Activated T-helper 17 cell treated with anti-CD3 and anti-CD28 coated beads, Interleukin-2, amount 50 U/mL, for 72 hours (primary cell): Measurements from ENCODE around the gene SNRNP40. TPM values are rescaled to one million over a fixed set of nuclear protein-coding genes. Genes with fewer than 3 reads are reported as not detected.

Source experiments
- ATAC-seq: fragments of 150-1000 bp; cut with Tn5 transposase; replicated peaks from 2 replicates; pipeline ENCODE4 v1.10.0; 2021; ENCODE audit warnings: mild to moderate bottlenecking, moderate library complexity
- H3K27ac Mint-ChIP-seq: one replicate; pipeline ENCODE4 v1.8.0; 2022; ENCODE audit warnings: mixed read lengths
- H3K27me3 Mint-ChIP-seq: one replicate; pipeline ENCODE4 v1.8.0; 2022; ENCODE audit warnings: mixed read lengths
- H3K36me3 Mint-ChIP-seq: one replicate; pipeline ENCODE4 v1.8.0; 2022; ENCODE audit warnings: low read depth, mild to moderate bottlenecking, mixed read lengths
- H3K4me1 Mint-ChIP-seq: one replicate; pipeline ENCODE4 v1.8.0; 2022; ENCODE audit warnings: mixed read lengths
- H3K4me3 Mint-ChIP-seq: one replicate; pipeline ENCODE4 v1.8.0; 2022; ENCODE audit warnings: mild to moderate bottlenecking, mixed read lengths
- H3K9me3 Mint-ChIP-seq: one replicate; pipeline ENCODE4 v1.8.0; 2022; ENCODE audit warnings: mixed read lengths
- total RNA-seq, 2 donors: library from RNA; stranded (reverse); gene quantifications; one replicate each; pipeline ENCODE4 v1.2.3, GENCODE V29; 2022

Gene SNRNP40
- 100 to 1,000 TPM in 1 of 2 donors, 10 to 100 TPM in 1; 62.2 to 115 TPM for total RNA-seq

- no peaks in the 10 kb centered on the region for H3K27me3 Mint-ChIP-seq
- peaks cover 24% of the 10 kb centered on the region for H3K4me1 Mint-ChIP-seq
- no peaks in the 10 kb centered on the region for H3K9me3 Mint-ChIP-seq
- H3K36me3 Mint-ChIP-seq = peaks cover 27% of the 10 kb centered on the region
- peak; percentile 98 for ATAC-seq
- no peak within 1 kb of the TSS for H3K27ac Mint-ChIP-seq
- H3K4me3 Mint-ChIP-seq = no peak within 1 kb of the TSS
Observed at GRCh38 chr1:31296486-31297276, at the start of gene SNRNP40, which contains the start of gene ZCCHC17. TSS of gene SNRNP40 (minus strand) at chr1:31296788. CDS start at chr1:31296751, 37 bp downstream. TSS of gene ZCCHC17 (plus strand) at chr1:31297032. CDS start at chr1:31310099, 13,067 bp downstream.

- Mint-ChIP-seq H3K36me3 (peaks cover 60% of the 10 kb centered on the region), H3K27me3 (no peaks in the 10 kb centered on the region), H3K27ac (no peak overlapping the region), H3K4me1 (no peaks in the 10 kb centered on the region), H3K4me3 (no peak overlapping the region), H3K9me3 (no peaks in the 10 kb centered on the region)
- ATAC-seq = no peak
Observed at GRCh38 chr1:31345635-31346034, 49.0 kb upstream of the SNRNP40 start.

- Mint-ChIP-seq H3K27ac (no peak overlapping the region), H3K9me3 (no peaks in the 10 kb centered on the region), H3K36me3 (peaks cover 57% of the 10 kb centered on the region), H3K4me3 (no peak overlapping the region), H3K4me1 (no peaks in the 10 kb centered on the region), H3K27me3 (no peaks in the 10 kb centered on the region)
- ATAC-seq = peak; percentile 49
Observed at GRCh38 chr1:31344503-31344902, 47.9 kb upstream of the SNRNP40 start.

- no peaks in the 10 kb centered on the region for H3K9me3 Mint-ChIP-seq
- no peak for ATAC-seq
- H3K27ac Mint-ChIP-seq = no peak overlapping the region
- no peak overlapping the region for H3K4me3 Mint-ChIP-seq
- no peaks in the 10 kb centered on the region for H3K27me3 Mint-ChIP-seq
- no peaks in the 10 kb centered on the region for H3K4me1 Mint-ChIP-seq
- peaks cover 45% of the 10 kb centered on the region for H3K36me3 Mint-ChIP-seq
Observed at GRCh38 chr1:31336687-31337467, 40.3 kb upstream of the SNRNP40 start.

GRCh38 chr1:31335007-31335406 is 38.4 kb upstream of the SNRNP40 start:
- Mint-ChIP-seq H3K36me3 (peaks cover 42% of the 10 kb centered on the region), H3K4me1 (no peaks in the 10 kb centered on the region), H3K4me3 (no peak overlapping the region), H3K27ac (no peak overlapping the region), H3K9me3 (no peaks in the 10 kb centered on the region), H3K27me3 (no peaks in the 10 kb centered on the region)
- no peak for ATAC-seq

GRCh38 chr1:31327381-31327780 is 30.8 kb upstream of the SNRNP40 start:
- no peaks in the 10 kb centered on the region for H3K9me3 Mint-ChIP-seq

GRCh38 chr1:31326461-31326860 is 29.9 kb upstream of the SNRNP40 start:
- Mint-ChIP-seq H3K4me1 (no peaks in the 10 kb centered on the region), H3K4me3 (no peak overlapping the region), H3K36me3 (peaks cover 5% of the 10 kb centered on the region), H3K27ac (no peak overlapping the region), H3K9me3 (no peaks in the 10 kb centered on the region), H3K27me3 (no peaks in the 10 kb centered on the region)
- no peak for ATAC-seq

More at GRCh38 chr1:31327381-31327780, 30.8 kb upstream of the SNRNP40 start:
- Mint-ChIP-seq H3K27me3 (no peaks in the 10 kb centered on the region), H3K4me1 (no peaks in the 10 kb centered on the region), H3K4me3 (no peak overlapping the region), H3K27ac (no peak overlapping the region), H3K36me3 (peaks cover 9% of the 10 kb centered on the region)
- no peak for ATAC-seq

- H3K4me1 Mint-ChIP-seq = no peaks in the 10 kb centered on the region
- no peak overlapping the region for H3K4me3 Mint-ChIP-seq
- H3K27me3 Mint-ChIP-seq = no peaks in the 10 kb centered on the region
- no peaks in the 10 kb centered on the region for H3K9me3 Mint-ChIP-seq
- no peak for ATAC-seq
- peaks cover 16% of the 10 kb centered on the region for H3K36me3 Mint-ChIP-seq
- H3K27ac Mint-ChIP-seq = no peak overlapping the region
Observed at GRCh38 chr1:31324992-31325391, 28.4 kb upstream of the SNRNP40 start.

- Mint-ChIP-seq H3K27ac (no peak overlapping the region), H3K4me1 (no peaks in the 10 kb centered on the region), H3K4me3 (no peak overlapping the region), H3K27me3 (no peaks in the 10 kb centered on the region), H3K36me3 (peaks cover 24% of the 10 kb centered on the region), H3K9me3 (no peaks in the 10 kb centered on the region)
- ATAC-seq = no peak
Observed at GRCh38 chr1:31324093-31324492, 27.5 kb upstream of the SNRNP40 start.

- H3K4me3 Mint-ChIP-seq = no peak overlapping the region
- no peaks in the 10 kb centered on the region for H3K9me3 Mint-ChIP-seq
- H3K27me3 Mint-ChIP-seq = no peaks in the 10 kb centered on the region
- ATAC-seq = no peak
- peaks cover 78% of the 10 kb centered on the region for H3K36me3 Mint-ChIP-seq
- H3K4me1 Mint-ChIP-seq = no peaks in the 10 kb centered on the region
- no peak overlapping the region for H3K27ac Mint-ChIP-seq
Observed at GRCh38 chr1:31318146-31318545, 21.6 kb upstream of the SNRNP40 start.

- Mint-ChIP-seq H3K27ac (no peak overlapping the region), H3K27me3 (no peaks in the 10 kb centered on the region), H3K4me1 (peaks cover 1% of the 10 kb centered on the region), H3K4me3 (no peak overlapping the region), H3K36me3 (peaks cover 90% of the 10 kb centered on the region), H3K9me3 (no peaks in the 10 kb centered on the region)
- ATAC-seq = no peak
Observed at GRCh38 chr1:31315902-31316301, 19.3 kb upstream of the SNRNP40 start.

GRCh38 chr1:31310198-31310597 is 13.6 kb upstream of the SNRNP40 start:
- Mint-ChIP-seq H3K4me3 (no peak overlapping the region), H3K27ac (no peak overlapping the region), H3K4me1 (peaks cover 18% of the 10 kb centered on the region), H3K36me3 (peaks cover 65% of the 10 kb centered on the region), H3K27me3 (no peaks in the 10 kb centered on the region), H3K9me3 (no peaks in the 10 kb centered on the region)
- no peak for ATAC-seq

- no peak for ATAC-seq
- Mint-ChIP-seq H3K27ac (peak overlapping the region; percentile 57), H3K4me3 (no peak overlapping the region), H3K4me1 (peaks cover 23% of the 10 kb centered on the region), H3K9me3 (no peaks in the 10 kb centered on the region), H3K36me3 (peaks cover 43% of the 10 kb centered on the region), H3K27me3 (no peaks in the 10 kb centered on the region)
Observed at GRCh38 chr1:31308036-31308435, 11.4 kb upstream of the SNRNP40 start.

- H3K4me3 Mint-ChIP-seq = no peak overlapping the region
- H3K27ac Mint-ChIP-seq = no peak overlapping the region
- H3K36me3 Mint-ChIP-seq = peaks cover 29% of the 10 kb centered on the region
- H3K9me3 Mint-ChIP-seq = no peaks in the 10 kb centered on the region
- H3K4me1 Mint-ChIP-seq = peaks cover 26% of the 10 kb centered on the region
- no peak for ATAC-seq
- no peaks in the 10 kb centered on the region for H3K27me3 Mint-ChIP-seq
Observed at GRCh38 chr1:31306278-31306677, 9.7 kb upstream of the SNRNP40 start.
